A172 (cell line): Measurements from ENCODE around the gene SHTN1. TPM values are rescaled to one million over a fixed set of nuclear protein-coding genes. Genes with fewer than 3 reads are reported as not detected.

Experiments
- DNase-seq: peaks from one replicate; pipeline ENCODE4 v3.0.0-alpha.2; 2015; ENCODE audit warnings: low spot score
- total RNA-seq: library from RNA; depleted of rRNA; stranded (reverse); fragments of >200 nt; shearing (Covaris generic); gene quantifications from 2 replicates; pipeline ENCODE4 v1.2.3, GENCODE V29; 2014; rRNA removed

Gene SHTN1, protein sequence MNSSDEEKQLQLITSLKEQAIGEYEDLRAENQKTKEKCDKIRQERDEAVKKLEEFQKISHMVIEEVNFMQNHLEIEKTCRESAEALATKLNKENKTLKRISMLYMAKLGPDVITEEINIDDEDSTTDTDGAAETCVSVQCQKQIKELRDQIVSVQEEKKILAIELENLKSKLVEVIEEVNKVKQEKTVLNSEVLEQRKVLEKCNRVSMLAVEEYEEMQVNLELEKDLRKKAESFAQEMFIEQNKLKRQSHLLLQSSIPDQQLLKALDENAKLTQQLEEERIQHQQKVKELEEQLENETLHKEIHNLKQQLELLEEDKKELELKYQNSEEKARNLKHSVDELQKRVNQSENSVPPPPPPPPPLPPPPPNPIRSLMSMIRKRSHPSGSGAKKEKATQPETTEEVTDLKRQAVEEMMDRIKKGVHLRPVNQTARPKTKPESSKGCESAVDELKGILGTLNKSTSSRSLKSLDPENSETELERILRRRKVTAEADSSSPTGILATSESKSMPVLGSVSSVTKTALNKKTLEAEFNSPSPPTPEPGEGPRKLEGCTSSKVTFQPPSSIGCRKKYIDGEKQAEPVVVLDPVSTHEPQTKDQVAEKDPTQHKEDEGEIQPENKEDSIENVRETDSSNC
- total RNA-seq, result 5.6 and 7.7 TPM in 2 replicates

DNA sequence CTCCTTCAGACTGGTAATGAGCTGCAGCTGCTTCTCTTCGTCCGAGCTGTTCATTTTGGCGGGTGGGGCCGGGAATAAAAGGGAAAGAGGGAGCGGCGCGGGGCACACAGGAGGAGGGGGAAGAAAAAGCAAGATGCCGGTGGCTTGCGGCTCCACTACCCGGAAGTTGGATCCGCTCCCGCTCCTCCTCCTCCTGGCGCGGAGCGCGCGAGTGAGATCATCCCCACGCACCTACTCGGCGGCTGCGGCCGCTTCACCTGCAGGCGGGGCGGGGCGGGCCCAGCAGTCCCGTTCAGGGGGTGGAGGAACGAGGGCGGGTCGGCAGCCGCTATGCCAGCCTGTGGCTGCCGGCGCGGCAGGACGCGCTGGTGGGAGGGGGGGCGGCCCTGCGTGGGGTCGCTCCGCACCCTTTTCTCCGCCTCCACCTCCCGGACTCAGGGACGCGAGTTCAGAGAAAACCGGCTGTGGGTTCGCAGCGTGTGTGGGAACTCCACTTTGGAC, at the start of gene SHTN1:
Gene SHTN1, minus strand, starts transcription at position 162 of the 501 bp plus-strand sequence. Its CDS starts 108 bp downstream, at position 54.
- DNase-seq, result peak; percentile 75

DNA sequence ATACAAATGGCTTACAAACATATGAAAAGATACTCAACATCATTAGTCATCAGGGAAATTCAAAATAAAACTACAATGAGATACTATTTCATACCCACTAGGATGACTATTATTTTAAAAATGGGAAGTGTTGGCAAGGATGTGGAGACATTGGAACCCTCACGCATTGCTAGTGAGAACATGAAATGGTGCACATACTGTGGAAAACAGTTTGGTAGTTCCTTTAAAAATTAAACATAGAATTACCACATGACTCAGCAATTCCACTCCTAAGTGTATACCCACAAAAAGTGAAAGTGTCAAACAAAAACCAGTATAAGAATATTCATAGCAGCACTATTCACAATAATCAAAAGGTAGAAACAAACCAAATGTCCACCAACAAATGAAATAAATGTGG, 48.5 kb upstream of the SHTN1 start:
- no peak for DNase-seq

GRCh38 chr10:117047947-117048346, 43.0 kb upstream of the SHTN1 start:
- no peak for DNase-seq

DNA sequence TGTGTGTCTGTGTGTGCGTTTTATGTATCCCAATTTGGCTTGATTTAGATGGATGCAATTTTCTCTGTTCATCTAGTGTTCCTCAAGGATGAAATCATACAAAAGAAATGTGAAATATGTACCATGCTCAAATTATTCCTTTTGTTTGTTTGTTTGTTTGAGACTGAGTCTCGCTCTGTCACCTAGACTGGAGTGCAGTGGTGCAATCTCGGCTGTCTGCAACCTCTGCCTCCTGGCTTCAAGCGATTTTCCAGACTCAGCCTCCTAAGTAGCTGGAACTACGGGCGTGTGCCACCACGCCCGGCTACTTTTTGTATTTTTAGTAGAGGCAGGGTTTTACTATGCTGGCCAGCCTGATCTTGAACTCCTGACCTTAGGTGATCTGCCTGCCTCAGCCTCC, 11.3 kb upstream of the SHTN1 start:
- no peak for DNase-seq

DNA sequence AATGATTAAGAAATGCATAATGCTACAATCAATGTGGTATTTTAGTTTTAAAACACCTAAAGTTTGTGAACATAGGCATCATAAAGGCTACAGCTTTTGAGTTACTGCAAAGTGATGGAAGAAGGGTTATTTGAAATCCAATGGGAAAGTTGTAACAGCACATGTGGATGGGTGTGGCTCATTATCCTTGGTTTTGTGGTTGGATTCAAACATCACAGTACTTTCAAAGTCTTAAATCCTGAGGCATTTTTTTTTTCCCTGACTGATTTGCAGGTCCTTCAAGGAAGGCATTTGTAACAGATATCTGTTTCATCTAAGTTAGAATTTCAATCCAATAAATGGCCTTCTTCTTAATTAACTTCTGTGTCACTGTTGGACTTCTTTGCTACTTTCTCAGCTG, 9.8 kb upstream of the SHTN1 start:
- peak; percentile 35 for DNase-seq

GRCh38 chr10:117007080-117007479, 2.1 kb upstream of the SHTN1 start:
- peak; percentile 87 for DNase-seq

GRCh38 chr10:117005527-117006055, 604 bp upstream of the SHTN1 start:
- DNase-seq, result no peak

DNA sequence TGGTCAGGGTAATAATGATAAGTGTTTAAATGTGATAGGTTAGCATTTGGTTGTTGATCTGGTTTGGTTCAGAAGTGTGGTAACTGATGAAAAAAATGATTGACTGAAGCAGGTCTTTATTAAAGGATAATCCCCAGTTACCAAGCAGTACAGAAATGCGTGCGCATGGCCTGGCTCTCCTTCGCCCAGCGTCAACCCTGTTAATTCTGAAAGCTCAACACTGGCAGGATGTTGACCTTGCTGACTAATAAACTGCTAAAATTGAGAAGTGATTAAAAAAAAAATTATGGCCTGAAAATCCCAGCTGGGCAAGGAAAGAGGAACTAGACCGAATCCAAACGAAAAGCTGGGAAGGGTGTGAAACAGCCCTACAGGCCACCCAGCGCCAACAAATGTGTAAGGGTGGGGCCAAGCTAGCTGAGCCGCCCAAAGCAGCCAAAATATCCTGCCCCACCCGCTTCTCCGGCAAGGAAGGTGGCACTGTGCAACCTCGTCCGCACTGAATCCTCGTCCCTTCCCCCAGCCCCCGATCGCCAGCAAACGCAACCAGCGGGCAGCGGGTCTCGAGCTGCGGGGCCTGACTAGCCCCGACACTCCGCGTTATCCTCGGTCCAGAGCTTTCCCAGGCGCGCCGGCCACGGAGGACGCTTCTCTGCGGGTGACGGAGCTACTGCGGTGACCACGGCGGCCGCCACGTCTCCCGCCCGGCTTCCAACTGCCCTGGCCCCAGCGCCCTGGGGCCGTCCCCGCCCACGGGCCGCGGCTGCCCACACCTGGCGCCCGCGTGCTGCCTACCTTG, 561 bp downstream of the SHTN1 start:
- DNase-seq, result peak; percentile 73

- no peak for DNase-seq
Observed at GRCh38 chr10:117003336-117003735, 1.7 kb downstream of the SHTN1 start.

- no peak for DNase-seq
Observed at GRCh38 chr10:117002206-117002605, 2.8 kb downstream of the SHTN1 start.

DNA sequence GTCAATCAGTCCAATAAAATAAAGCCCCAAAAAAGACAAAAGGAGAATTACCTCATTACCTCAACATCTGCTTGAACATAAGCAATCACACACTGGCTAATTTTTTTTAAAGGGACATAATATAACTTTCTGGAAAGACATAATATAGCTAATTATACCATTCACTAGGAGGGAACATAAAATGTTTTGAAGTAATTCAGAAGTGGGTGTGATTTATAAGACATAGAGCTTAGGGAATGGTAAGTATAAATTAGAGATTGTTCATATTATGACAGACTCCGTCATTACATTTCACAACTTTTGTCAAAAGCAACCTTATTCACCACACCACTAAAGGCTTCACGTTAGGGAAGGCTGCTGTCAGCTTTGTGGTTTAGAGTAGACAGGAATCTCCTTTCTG, 3.8 kb downstream of the SHTN1 start:
- no peak for DNase-seq

DNA sequence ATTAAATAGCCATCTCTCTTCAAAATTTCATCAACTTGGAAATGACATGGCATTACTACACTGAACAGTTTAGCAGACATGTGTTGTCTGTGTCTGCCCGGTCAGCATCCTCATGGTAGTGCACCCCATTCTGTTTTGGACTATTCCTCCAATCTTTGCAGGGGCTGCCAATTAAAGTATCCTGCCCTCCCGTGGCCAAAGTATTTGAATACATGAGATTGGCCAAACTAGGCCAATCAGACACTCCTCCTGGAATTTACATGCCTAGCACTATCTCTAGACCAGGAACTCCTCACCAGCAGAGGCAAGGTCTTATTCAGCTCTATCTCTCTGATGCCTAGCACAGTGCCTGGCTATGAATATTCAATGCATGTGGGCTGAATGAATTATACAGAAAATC, 4.4 kb downstream of the SHTN1 start:
- DNase-seq, result no peak

DNA sequence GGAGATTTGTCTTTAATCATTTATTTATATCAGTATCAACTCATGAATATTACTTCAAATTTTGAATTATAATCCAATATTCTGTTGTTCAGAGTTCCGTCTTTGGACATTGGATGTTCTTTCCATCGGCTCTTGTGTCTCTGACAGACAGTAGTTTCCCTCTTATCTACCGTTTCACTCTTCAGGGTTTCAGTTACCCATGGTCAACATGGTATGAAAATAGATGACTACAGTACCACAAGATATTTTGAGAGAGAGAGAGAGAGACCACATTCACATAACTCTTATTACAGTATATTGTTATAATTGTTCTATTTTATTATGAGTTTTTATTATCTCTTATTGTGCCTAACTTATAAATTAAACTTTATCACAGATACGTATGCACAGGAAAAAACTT, 6.8 kb downstream of the SHTN1 start:
- DNase-seq, result no peak

- no peak for DNase-seq
Observed at GRCh38 chr10:116997015-116997414, 8.0 kb downstream of the SHTN1 start.

DNA sequence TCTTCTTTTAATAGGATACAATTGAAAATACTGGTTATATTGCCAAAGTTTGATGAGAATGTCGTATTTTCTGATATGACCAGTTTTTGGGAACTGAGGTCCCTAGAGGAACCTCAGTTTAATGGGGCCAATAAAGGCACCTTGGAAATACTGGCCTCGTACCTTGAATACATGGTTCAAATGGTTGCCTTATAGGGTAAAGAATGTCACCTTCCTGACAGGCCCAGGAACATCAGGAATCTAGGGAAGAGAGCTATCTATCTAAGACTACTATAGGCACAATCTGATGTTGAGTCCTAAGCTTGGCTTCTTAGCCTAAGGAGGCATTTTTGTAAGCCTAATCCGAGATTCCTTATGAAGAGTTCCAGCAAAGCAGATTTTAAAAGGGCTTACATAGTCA, 9.3 kb downstream of the SHTN1 start:
- DNase-seq, result no peak

GRCh38 chr10:116994113-116994890, 10.7 kb downstream of the SHTN1 start:
- DNase-seq, result no peak

DNA sequence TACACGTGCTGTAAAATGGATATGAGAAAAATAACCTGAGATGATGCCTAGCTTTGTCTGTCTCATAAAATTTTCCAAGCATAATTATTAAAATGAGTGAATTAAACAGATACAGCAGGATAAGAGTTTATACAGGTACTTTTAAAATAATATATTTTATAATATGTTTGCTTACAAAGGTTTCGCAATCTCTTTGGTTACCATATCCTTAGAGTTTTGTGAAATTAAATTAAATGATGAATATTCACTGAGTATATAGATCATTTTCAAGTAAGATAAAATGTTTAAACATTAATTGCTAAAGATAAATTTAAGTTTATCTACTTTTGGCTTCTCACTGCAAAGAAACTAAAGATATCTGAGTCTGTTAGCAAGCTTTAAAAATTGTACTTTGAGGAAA, 11.4 kb downstream of the SHTN1 start:
- no peak for DNase-seq

DNA sequence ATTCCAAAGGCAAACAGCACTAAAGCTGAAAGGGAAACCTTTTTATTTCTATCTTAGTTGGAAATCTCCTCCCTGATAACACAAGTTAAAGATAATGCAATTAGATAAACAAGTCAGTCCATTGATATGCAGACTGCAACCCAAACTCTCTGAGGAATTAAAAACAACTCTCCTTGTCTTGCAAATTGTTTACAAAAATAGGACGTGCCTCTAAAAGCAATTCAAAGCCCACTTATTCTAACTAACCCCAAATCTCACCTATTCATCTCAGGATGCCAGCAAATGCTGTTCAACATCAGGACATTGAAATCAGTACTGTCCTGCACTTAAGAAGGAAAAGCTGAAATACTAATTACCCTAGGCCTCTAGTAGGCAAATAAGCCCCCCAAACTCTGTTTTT, 12.8 kb downstream of the SHTN1 start:
- DNase-seq, result no peak

GRCh38 chr10:116990276-116990800, 14.6 kb downstream of the SHTN1 start:
- no peak for DNase-seq

GRCh38 chr10:116989439-116989838, 15.5 kb downstream of the SHTN1 start:
- DNase-seq, result no peak

- DNase-seq, result no peak
Observed at GRCh38 chr10:116988311-116988710, 16.7 kb downstream of the SHTN1 start.
